Left kidney (tissue), 2 donors: ENCODE results near the gene MYO7B. TPM values are rescaled to one million over a fixed set of nuclear protein-coding genes. Genes with fewer than 3 reads are reported as not detected.

Experiments used
- DNase-seq: peaks from one replicate; pipeline ENCODE4 v3.0.0-alpha.2; 2013
- polyA plus RNA-seq: library from polyadenylated mRNA; unstranded; fragments of 120-200 nt; gene quantifications from one replicate; pipeline ENCODE4 v1.2.1, GENCODE V29; 2013; ENCODE audit not compliant: insufficient read length

The MYO7B gene
- polyA plus RNA-seq, 1 donor, result 22.8 TPM

DNA sequence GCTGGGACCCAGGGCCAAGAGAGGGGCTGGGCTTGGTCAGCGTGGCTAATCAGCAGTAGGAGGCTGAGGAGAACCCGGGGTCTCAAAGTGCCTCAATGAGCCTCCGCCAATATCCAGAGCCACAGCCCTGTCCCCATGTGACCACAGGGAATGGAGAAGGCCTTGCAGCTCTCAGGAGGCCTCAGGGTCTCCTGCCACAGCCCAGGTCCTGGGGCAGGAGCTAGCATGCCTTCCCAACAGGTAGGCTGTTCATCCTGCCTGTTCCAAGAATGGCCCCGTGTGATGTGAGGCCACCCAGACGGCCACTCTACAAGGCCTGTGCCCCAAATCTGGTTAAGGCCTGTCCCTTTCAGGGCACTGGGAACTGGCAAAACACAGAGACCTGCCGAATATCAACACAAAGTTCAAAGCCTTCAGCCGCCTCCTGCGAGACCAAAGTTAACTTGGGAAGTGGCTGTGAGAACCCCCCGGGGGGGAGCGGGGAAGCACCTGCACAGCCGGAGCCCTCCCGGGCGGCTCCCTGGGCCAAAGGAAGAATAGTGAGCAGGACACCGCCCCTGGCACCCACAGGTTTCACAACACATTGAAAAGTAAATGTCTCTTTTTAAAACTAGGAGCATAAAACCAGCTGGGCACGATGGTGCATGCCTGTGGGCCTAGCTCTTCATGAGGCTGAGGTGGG, 144.3 kb downstream of the MYO7B start:
- DNase-seq, result no peak

DNA sequence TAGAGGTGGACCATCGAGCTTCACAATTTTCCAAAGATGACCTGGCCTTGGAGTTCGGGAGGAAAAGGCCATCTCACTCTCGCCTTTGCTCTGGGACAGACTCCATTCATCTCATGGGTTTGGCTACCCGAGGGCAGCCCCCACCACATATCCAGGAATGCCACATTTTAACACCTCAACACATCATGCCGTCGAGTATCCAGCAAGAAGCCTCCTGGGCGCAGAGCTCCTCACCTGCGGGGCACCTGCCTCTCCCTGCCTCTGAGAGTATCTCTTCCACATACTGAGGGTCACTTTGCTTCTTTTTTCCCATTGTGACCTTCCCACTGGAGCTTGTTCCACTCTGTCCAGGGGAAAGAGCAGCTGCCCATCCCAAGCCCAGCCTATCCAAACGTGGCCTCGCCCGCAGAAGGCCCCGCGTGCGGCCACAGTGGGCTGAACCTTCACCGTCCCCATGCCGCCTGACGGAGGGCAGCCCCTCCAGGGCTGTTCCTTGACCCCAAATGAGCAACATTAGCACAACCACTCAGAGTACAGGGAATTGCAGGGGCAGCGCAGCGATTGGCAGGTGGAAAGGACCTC, 145.3 kb downstream of the MYO7B start:
- DNase-seq, result no peak

DNA sequence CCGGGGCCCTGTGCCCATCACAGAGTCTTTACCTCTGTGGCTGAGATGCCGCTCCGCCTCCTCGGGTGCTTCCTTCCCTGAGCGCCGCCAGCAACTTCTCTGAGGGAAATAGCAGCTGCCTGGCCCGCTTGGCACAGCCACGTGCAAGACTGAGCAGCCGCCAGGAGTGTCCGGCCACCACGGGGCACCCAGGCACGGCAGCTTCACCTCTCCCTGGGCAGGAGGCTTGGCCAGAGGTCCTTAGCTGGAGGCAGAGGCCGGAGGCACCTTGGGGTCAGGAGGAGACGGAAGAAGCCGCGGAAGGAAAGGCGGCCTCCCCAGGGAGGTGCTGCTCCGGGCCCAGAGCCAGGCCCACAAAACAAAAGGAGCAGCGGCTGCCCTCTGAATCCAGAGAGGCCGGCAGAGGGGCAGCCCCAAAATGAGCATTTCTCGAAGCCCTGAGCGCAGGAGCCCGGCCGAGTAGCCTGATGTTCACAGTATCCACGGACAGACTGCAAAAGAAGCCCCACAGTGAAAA, 145.9 kb downstream of the MYO7B start:
- no peak for DNase-seq

DNA sequence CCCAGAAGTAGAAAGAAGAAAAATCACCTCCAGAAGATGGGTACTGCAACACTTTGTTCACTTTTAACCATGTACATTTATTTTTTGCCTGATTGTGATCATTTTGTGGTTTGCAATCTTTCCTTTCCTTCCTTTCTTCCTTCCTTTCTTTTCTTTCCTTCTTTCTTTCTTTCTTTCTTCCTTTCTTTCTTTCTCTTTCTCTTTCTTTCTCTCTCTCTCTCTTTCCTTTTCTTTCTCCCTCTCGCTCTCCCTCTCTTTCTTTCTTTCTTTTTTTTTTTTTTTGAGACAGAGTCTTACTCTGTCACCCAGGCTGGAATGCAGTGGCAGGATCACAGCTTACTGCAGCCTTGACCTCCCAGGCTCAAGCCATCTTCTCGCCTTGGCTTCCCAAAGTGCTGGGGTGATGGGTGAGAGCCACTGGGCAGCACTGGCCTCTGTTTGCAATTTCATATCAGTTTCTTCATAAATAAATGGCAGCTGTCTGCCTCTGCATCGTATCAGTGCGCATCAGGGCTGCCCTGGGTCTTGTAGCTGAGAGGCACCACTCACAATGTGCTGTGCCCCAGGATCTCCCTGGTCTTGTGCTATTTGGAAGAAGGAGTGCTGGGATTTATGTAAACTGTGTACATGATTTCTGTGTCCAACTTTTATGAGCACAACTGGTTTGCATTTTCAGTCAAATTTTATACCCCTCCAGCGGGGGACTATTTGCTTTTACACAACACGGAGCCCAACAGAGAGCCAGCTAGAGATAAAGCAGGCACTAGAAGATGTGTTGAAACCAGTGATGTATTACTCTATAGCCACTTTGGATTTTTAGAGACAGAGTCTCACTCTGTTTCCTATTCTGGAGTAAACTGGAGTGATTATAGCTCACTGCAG, 146.7 kb downstream of the MYO7B start:
- no peak for DNase-seq

DNA sequence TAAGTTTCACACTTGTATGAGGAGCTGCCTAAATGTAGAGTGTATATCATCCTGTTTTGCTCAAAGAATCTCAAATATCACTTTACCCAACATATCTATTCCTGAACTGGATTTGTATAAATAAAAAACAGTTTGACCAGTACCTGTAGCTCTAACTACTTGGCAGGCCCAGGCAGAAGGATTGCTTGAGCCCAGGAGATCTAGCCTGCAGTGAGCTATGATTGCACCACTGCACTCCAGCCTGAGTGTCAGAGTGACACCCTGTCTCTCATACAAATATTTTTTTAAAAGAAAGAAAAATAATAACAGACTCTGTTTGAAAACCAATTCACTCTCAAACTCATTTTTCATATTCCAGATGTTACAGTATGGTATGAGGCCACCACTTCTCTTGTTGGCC, 147.6 kb downstream of the MYO7B start:
- no peak for DNase-seq

DNA sequence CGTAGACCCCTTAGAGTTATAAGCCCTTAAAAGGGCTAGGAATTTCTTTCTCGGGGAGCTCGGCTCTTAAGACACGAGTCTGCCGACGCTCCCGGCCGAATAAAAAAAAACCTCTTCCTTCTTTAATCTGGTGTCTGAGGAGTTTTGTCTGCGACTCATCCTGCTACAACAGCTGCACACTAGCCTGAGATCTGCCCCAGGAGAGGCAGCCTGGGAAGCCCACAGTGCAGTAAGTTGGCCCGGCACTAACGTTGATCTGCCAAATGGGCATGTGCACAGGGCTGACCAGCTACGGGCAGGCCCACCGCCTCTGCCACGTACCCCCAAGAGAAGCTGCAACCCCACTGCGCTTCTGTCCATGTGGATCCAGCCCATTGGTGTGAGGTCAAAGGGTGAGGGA, 148.3 kb downstream of the MYO7B start:
- no peak for DNase-seq

DNA sequence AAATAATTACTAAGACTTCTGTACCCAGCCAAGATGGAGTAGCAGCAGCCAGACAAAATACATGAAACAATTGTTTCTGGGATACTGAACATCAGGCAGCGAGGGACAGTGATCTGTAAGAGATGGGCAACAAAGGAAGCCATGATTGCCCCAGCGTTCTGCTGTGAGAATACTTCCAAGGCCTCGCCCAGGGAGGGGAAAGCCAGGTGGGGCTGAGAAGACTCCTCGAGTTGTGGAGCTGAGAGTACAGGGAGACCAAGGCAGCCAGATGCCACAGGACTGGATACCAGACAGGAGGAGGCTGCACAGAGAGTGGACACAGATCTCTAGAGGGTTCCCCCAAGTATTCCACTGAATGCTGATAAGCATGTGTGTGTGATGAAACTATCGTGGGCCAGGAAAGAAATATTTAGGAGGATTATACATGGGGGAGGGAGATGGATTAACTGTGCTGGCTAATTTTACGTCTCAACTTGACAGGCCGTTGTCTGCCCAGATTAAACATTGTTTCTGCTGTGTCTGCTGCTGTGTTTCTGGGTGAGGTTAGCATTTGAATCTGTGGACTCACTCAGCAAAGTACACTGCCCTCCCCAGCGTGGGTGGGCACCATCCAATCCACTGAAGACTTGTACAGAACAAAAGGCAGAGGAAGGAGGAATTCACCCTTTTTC, 150.1 kb downstream of the MYO7B start:
- DNase-seq, result no peak

Other genes with a start within 250 kb of the MYO7B start
- gene ERCC3, start 241.5 kb upstream of the MYO7B start, polyA plus RNA-seq, result 86.4 TPM
- 28.5 TPM for gene MAP3K2, start 147.7 kb upstream of the MYO7B start, polyA plus RNA-seq
- 3.6 TPM for gene PROC, start 117.3 kb upstream of the MYO7B start, polyA plus RNA-seq
- 86.2 TPM for gene IWS1, start 9.2 kb upstream of the MYO7B start, polyA plus RNA-seq
- 0.85 TPM for gene GPR17, start 110.5 kb downstream of the MYO7B start, polyA plus RNA-seq
- 15.5 TPM for gene LIMS2, start 139.8 kb downstream of the MYO7B start, polyA plus RNA-seq
- gene SFT2D3, start 165.8 kb downstream of the MYO7B start, polyA plus RNA-seq, result not detected